NCI-H1092 (cell line): ENCODE measurements around the gene PROKR1.
A peak's percentile ranks its signal among the peaks of the same experiment; 100 is the strongest.

Experiments used
- DNase-seq: peaks from one replicate; lab custom pipeline; 2025; lab: John Stamatoyannopoulos, UW

Gene PROKR1

GRCh38 chr2:68698567-68699377 is 55.4 kb downstream of the PROKR1 start:
- DNase-seq, result peak; percentile 34

GRCh38 chr2:68700560-68700959 is 57.2 kb downstream of the PROKR1 start:
- DNase-seq, result no peak

GRCh38 chr2:68706637-68707036 is 63.3 kb downstream of the PROKR1 start:
- no peak for DNase-seq
